ENCODE results near the gene NHLH1.
"Not testable (repeated sequence)": the region's sequence is repeated elsewhere in the genome, so short reads cannot be mapped to it uniquely, and the experiment has no call there.

NHLH1 gene

GRCh38 chr1:160376525-160377131 lies 9.8 kb downstream of the NHLH1 start:
- no peak for DNase-seq (ENCODE audit: extremely low read depth in 1 of 2, low read depth in 1 of 2)

GRCh38 chr1:160377585-160378206 lies 10.8 kb downstream of the NHLH1 start:
- DNase-seq (ENCODE audit: extremely low read depth in 1 of 2, low read depth in 1 of 2), result no peak

GRCh38 chr1:160384812-160385211 lies 17.9 kb downstream of the NHLH1 start:
- not testable (repeated sequence) for DNase-seq (ENCODE audit: extremely low read depth in 1 of 2, low read depth in 1 of 2)

- DNase-seq (ENCODE audit: extremely low read depth in 1 of 2, low read depth in 1 of 2), result not testable (repeated sequence)
These were observed 21.5 kb downstream of the NHLH1 start for GRCh38 chr1:160388406-160388805.

GRCh38 chr1:160394673-160395072 lies 27.8 kb downstream of the NHLH1 start:
- DNase-seq (ENCODE audit: extremely low read depth in 1 of 2, low read depth in 1 of 2), result no peak

GRCh38 chr1:160397651-160398050 lies 30.8 kb downstream of the NHLH1 start:
- DNase-seq (ENCODE audit: extremely low read depth in 1 of 2, low read depth in 1 of 2), result no peak

GRCh38 chr1:160398823-160399222 lies 32.0 kb downstream of the NHLH1 start:
- no peak for DNase-seq (ENCODE audit: extremely low read depth in 1 of 2, low read depth in 1 of 2)

- DNase-seq (ENCODE audit: extremely low read depth in 1 of 2, low read depth in 1 of 2), result no peak
These were observed 32.8 kb downstream of the NHLH1 start for GRCh38 chr1:160399544-160400222.

GRCh38 chr1:160400223-160400645 lies 33.4 kb downstream of the NHLH1 start, which contains the start of gene VANGL2:
TSS of gene VANGL2 (plus strand) at chr1:160400564. CDS start at chr1:160415838, 15,274 bp downstream.
- peak in 1 of 2 donors; percentile 29 for DNase-seq (ENCODE audit: extremely low read depth in 1 of 2, low read depth in 1 of 2)

- no peak for DNase-seq (ENCODE audit: extremely low read depth in 1 of 2, low read depth in 1 of 2)
These were observed 34.0 kb downstream of the NHLH1 start for GRCh38 chr1:160400646-160401486.

- DNase-seq (ENCODE audit: extremely low read depth in 1 of 2, low read depth in 1 of 2), result no peak
These were observed 34.6 kb downstream of the NHLH1 start for GRCh38 chr1:160401487-160401805.

GRCh38 chr1:160402001-160402795 lies 35.3 kb downstream of the NHLH1 start:
- no peak for DNase-seq (ENCODE audit: extremely low read depth in 1 of 2, low read depth in 1 of 2)

- DNase-seq (ENCODE audit: extremely low read depth in 1 of 2, low read depth in 1 of 2), result no peak
These were observed 36.4 kb downstream of the NHLH1 start for GRCh38 chr1:160403244-160403643.

- DNase-seq (ENCODE audit: extremely low read depth in 1 of 2, low read depth in 1 of 2), result no peak
These were observed 37.2 kb downstream of the NHLH1 start for GRCh38 chr1:160404094-160404493.

- no peak for DNase-seq (ENCODE audit: extremely low read depth in 1 of 2, low read depth in 1 of 2)
These were observed 38.5 kb downstream of the NHLH1 start for GRCh38 chr1:160405331-160405877.

- DNase-seq (ENCODE audit: extremely low read depth in 1 of 2, low read depth in 1 of 2), result no peak
These were observed 39.5 kb downstream of the NHLH1 start for GRCh38 chr1:160406131-160406968.

GRCh38 chr1:160407839-160408801 lies 41.2 kb downstream of the NHLH1 start:
- no peak for DNase-seq (ENCODE audit: extremely low read depth in 1 of 2, low read depth in 1 of 2)

GRCh38 chr1:160408864-160409263 lies 42.0 kb downstream of the NHLH1 start:
- DNase-seq (ENCODE audit: extremely low read depth in 1 of 2, low read depth in 1 of 2), result no peak

Data from activated CD8-positive, alpha-beta memory T cell treated with anti-CD3 and anti-CD28 coated beads for 1 hour (primary cell).